Mammary epithelial cell (primary cell): ENCODE results near the gene ZNF507.

Experiments used
- EZH2 ChIP-seq: IDR thresholded peaks from 2 replicates; pipeline ENCODE4 v1.6.1; 2012; ENCODE audit warnings: low read length, inconsistent platforms, borderline replicate concordance
- TF ChIP-seq, protein P1 (sequence below), 2 donors: IDR thresholded peaks in 1 of 2; conservative IDR thresholded peaks in 1 of 2; 2 replicates each; pipeline ENCODE4 v1.5.1; 2011 to 2012; ENCODE audit warnings: inconsistent platforms in 2 of 2, low read length in 2 of 2, mild to moderate bottlenecking in 2 of 2, control low read depth in 1 of 2, low read depth in 1 of 2; ENCODE audit not compliant: insufficient read depth in 1 of 2; ENCODE audit errors: extremely low read depth in 1 of 2

- TF ChIP-seq, protein P1, sequence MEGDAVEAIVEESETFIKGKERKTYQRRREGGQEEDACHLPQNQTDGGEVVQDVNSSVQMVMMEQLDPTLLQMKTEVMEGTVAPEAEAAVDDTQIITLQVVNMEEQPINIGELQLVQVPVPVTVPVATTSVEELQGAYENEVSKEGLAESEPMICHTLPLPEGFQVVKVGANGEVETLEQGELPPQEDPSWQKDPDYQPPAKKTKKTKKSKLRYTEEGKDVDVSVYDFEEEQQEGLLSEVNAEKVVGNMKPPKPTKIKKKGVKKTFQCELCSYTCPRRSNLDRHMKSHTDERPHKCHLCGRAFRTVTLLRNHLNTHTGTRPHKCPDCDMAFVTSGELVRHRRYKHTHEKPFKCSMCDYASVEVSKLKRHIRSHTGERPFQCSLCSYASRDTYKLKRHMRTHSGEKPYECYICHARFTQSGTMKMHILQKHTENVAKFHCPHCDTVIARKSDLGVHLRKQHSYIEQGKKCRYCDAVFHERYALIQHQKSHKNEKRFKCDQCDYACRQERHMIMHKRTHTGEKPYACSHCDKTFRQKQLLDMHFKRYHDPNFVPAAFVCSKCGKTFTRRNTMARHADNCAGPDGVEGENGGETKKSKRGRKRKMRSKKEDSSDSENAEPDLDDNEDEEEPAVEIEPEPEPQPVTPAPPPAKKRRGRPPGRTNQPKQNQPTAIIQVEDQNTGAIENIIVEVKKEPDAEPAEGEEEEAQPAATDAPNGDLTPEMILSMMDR (conservative IDR thresholded peaks at IDR 0.05 in 1 of 2, IDR thresholded peaks at IDR 0.05 in 1 of 2; ENCODE audit: extremely low read depth in 1 of 2, insufficient read depth in 1 of 2, low read depth in 1 of 2, low read length in 2 of 2) = no peak
- TF ChIP-seq EZH2 = no peak
These were observed 42.2 kb upstream of the ZNF507 start for GRCh38 chr19:32303193-32303592.
